Colonic mucosa (tissue), 4 donors: ENCODE results near the gene KANK3. TPM values are rescaled to one million over a fixed set of nuclear protein-coding genes. Genes with fewer than 3 reads are reported as not detected.
"Not testable (repeated sequence)": the region's sequence is repeated elsewhere in the genome, so short reads cannot be mapped to it uniquely, and the experiment has no call there.

ENCODE experiments used
- DNase-seq: peaks from one replicate; pipeline ENCODE4 v3.0.0-alpha.2; 2020
- H3K27ac ChIP-seq: fragments of 200-600 bp; one replicate; pipeline ENCODE4 v1.8.0; 2021
- H3K27me3 ChIP-seq: fragments of 200-600 bp; one replicate; pipeline ENCODE4 v1.8.0; 2021
- H3K36me3 ChIP-seq: fragments of 200-600 bp; one replicate; pipeline ENCODE4 v1.8.0; 2021
- H3K4me1 ChIP-seq: fragments of 200-600 bp; one replicate; pipeline ENCODE4 v1.8.0; 2021; ENCODE audit warnings: mild to moderate bottlenecking
- H3K4me3 ChIP-seq: fragments of 200-600 bp; one replicate; pipeline ENCODE4 v1.8.0; 2021
- H3K9ac ChIP-seq, 2 donors: one replicate each; pipeline ENCODE4 v1.7.0; 2013; ENCODE audit warnings: control low read depth in 2 of 2, low read depth in 2 of 2, low read length in 2 of 2
- H3K9me3 ChIP-seq: fragments of 200-600 bp; one replicate; pipeline ENCODE4 v1.8.0; 2021
- intact Hi-C: fragments of 100-400 bp; cut with DNase I; formaldehyde crosslinking; loops from one replicate; pipeline ENCODE4 v1.14.1; 2022
- total RNA-seq, 2 donors: library from RNA; stranded (reverse); fragmentation: NEBNext Ultra II Directional in 1 of 2; extraction: Animal tissue kit (Norgen Biotek cat#: 25700) in 1 of 2; gene quantifications; one replicate each; pipeline ENCODE4 v1.2.1, GENCODE V29; 2021
- TF ChIP-seq, protein P1 (sequence below): fragments of 200-600 bp; IDR thresholded peaks from one replicate; pipeline ENCODE4 v1.8.0; 2022; ENCODE audit warnings: antibody characterized with exemption, mild to moderate bottlenecking
- donor health status: healthy.
- donor health status: DM: no; HTN: no; CAD: no.
- donor health status: DM: no; HTN: no; CAD: no.

Gene KANK3
- total RNA-seq, 2 donors from 2014 or later, result 1.7 to 2.7 TPM

DNA sequence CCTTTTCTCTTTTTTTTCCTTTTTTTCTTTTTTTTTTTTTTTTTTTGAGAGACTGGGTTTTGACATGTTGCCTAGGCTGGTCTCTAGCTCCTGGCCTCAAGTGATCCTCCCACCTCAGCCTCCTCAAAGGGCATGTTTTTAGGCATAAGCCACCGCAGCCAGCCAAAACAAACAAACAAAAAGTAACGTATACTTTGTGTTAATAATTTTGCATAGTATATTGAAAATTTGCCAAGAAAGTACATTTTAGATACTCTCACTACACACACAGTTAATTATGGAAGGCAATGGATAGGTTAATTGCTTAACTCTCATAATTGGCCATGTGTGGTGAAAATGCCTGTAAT, 45.5 kb upstream of the KANK3 start:
- H3K4me1 ChIP-seq, result peaks cover 14% of the 10 kb centered on the region
- intact Hi-C loops, result no loop called here

DNA sequence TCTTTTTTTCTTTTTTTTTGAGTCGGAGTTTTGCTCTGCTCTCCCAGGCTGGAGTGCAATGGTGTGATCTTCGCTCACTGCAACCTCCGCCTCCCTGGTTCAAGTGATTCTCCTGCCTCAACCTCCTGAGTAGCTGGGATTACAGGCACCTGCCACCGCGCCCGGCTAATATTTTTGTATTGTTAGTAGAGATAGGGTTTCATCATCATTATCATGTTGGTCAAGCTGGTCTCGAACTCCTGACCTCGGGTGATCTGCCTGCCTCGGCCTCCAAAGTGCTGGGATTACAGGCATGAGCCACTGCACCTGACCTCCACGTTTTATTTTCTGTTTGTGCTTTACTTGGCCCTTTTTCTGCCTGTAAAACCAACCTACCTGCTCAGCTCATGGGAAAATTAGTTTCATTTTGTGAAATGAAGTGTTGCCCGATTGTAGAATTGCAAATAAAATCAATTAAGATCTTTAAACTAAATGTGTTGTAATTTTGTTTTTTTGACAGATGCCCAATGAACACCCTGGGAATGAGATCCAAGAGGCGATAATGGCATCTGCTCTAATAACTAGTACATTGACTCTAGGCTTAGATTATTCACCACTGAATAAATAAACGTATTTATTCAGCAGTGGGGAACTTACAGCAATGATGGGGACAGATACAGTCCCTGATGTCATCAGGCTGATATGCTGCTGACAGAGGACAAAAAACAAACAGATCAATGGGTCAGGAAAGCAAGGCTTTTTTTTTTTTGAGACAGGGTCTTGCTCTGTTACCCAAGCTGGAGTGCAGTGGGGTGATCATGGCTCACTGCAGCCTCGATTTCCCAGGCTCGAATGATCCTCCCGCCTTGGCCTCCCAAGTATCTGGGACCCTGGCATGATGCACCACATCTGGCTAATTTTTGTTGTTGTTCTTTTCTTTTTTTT, 44.9 kb upstream of the KANK3 start:
- Histone ChIP-seq H3K27me3 (no peaks in the 10 kb centered on the region), H3K9ac (no peak overlapping the region), H3K9me3 (no peaks in the 10 kb centered on the region), H3K4me1 (peaks cover 14% of the 10 kb centered on the region), H3K4me3 (no peak overlapping the region), H3K27ac (no peak overlapping the region), H3K36me3 (no peaks in the 10 kb centered on the region)
- DNase-seq, result no peak
- intact Hi-C loops, result no loop called here
- TF ChIP-seq, protein P1, sequence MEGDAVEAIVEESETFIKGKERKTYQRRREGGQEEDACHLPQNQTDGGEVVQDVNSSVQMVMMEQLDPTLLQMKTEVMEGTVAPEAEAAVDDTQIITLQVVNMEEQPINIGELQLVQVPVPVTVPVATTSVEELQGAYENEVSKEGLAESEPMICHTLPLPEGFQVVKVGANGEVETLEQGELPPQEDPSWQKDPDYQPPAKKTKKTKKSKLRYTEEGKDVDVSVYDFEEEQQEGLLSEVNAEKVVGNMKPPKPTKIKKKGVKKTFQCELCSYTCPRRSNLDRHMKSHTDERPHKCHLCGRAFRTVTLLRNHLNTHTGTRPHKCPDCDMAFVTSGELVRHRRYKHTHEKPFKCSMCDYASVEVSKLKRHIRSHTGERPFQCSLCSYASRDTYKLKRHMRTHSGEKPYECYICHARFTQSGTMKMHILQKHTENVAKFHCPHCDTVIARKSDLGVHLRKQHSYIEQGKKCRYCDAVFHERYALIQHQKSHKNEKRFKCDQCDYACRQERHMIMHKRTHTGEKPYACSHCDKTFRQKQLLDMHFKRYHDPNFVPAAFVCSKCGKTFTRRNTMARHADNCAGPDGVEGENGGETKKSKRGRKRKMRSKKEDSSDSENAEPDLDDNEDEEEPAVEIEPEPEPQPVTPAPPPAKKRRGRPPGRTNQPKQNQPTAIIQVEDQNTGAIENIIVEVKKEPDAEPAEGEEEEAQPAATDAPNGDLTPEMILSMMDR, result no peak

More for the DNA sequence above, 45.5 kb upstream of the KANK3 start:
- no peaks in the 10 kb centered on the region for H3K27me3 ChIP-seq
- H3K4me3 ChIP-seq, result no peak overlapping the region
- no peaks in the 10 kb centered on the region for H3K9me3 ChIP-seq
- no peak overlapping the region for H3K9ac ChIP-seq
- H3K27ac ChIP-seq, result no peak overlapping the region
- no peaks in the 10 kb centered on the region for H3K36me3 ChIP-seq
- no peak for DNase-seq
- TF ChIP-seq, protein P1, result no peak

DNA sequence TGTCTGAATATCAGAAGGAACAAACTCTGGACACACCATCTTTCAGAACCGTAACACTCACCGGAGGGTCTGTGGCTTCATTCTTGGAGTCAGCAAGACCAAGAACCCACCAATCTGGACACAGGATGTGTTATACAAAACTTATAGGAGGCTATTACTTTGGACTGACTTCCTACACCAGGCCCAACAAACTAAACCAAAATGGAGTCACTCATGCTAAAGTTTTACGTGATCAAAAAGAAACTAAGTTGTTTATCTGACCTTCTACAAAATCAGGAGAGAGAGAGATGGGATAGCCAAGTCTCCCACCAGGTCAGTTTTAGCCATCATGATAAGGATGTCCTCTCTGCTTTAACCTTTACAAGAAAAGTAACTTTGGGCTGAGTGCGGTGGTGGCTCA, 43.9 kb upstream of the KANK3 start:
- H3K27ac ChIP-seq, result no peak overlapping the region

DNA sequence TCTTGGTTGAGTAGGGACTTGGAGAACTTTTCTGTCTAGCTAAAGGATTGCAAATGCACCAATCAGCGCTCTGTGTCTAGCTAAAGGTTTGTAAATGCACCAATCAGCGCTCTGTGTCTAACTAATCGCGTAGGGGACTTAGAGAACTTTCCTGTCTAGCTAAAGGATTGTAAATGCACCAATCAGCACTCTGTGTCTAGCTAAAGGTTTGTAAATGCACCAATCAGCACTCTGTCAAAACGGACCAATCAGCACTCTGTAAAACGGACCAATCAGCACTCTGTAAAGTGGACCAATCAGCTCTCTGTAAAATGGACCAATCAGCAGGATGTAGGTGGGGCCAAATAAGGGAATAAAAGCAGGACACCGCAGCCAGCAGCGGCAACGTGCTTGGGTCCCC, 43.4 kb upstream of the KANK3 start:
- H3K4me3 ChIP-seq, H3K4me1 ChIP-seq, H3K36me3 ChIP-seq, H3K9ac ChIP-seq, H3K27me3 ChIP-seq, H3K27ac ChIP-seq, intact Hi-C loops, DNase-seq, H3K9me3 ChIP-seq: not testable (repeated sequence)

More for the DNA sequence above, 43.9 kb upstream of the KANK3 start:
- Histone ChIP-seq H3K27me3 (no peaks in the 10 kb centered on the region), H3K4me1 (peaks cover 11% of the 10 kb centered on the region), H3K9ac (no peak overlapping the region), H3K4me3 (no peak overlapping the region), H3K9me3 (no peaks in the 10 kb centered on the region), H3K36me3 (no peaks in the 10 kb centered on the region)
- intact Hi-C loops, result no loop called here
- TF ChIP-seq, protein P1, result no peak
- DNase-seq, result no peak

DNA sequence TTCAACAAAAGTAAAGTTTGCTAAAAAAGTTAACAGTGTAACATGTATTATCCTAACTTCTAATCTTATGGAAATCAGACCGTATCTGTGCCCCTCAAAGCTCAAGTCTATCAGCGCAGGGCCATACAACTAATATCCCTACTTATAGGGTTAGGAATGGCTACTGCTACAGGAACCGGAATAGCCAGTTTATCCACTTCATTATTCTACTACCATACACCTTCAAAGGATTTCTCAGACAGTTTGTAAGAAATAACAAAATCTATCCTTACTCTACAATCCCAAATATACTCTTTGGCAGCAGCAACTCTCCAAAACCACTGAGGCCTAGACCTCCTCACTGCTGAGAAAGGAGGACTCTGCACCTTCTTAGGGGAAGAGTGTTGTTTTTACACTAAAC, 42.5 kb upstream of the KANK3 start:
- DNase-seq, H3K27ac ChIP-seq, H3K9ac ChIP-seq, H3K27me3 ChIP-seq, H3K4me1 ChIP-seq, H3K36me3 ChIP-seq, H3K4me3 ChIP-seq, intact Hi-C loops, H3K9me3 ChIP-seq: not testable (repeated sequence)

DNA sequence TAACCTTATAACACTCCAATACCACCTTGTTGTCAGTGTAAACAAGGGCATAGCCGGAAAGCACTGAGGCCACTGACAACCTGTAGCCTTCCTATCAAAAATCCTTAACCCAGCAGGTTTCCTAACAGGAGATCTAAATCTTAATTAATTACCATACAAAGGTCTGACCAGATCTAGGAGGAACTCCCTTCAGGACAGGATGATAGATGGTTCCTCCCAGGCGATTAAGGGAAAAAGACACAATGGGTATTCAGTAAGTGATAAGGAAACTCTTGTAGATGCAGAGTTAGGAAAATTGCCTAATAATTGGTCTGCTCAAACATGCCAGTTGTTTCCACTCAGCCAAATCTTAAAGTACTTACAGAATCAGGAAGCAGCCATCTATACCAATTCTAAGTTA, 42.0 kb upstream of the KANK3 start:
- H3K9me3 ChIP-seq, intact Hi-C loops, H3K36me3 ChIP-seq, H3K4me3 ChIP-seq, H3K27me3 ChIP-seq, H3K4me1 ChIP-seq, H3K27ac ChIP-seq, DNase-seq, H3K9ac ChIP-seq: not testable (repeated sequence)

DNA sequence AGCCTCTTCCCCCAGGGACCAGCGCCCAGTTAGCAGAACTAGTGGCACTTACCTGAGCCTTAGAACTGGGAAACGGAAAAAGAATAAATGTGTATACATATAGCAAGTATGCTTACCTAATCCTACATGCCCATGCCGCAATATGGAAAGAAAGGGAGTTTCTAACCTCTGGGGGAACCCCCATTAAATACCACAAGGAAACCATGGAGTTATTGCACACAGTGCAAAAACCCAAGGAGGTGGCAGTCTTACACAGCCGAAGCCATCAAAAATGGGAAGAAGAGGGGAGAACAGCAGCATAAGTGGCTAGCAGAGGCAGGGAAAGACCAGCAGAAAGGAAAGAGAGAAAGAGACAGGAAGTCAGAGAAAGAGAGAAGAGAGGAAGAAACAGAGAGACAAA, 41.5 kb upstream of the KANK3 start:
- H3K9me3 ChIP-seq, DNase-seq, H3K4me1 ChIP-seq, H3K27me3 ChIP-seq, H3K36me3 ChIP-seq, intact Hi-C loops, H3K27ac ChIP-seq, H3K4me3 ChIP-seq, H3K9ac ChIP-seq: not testable (repeated sequence)

DNA sequence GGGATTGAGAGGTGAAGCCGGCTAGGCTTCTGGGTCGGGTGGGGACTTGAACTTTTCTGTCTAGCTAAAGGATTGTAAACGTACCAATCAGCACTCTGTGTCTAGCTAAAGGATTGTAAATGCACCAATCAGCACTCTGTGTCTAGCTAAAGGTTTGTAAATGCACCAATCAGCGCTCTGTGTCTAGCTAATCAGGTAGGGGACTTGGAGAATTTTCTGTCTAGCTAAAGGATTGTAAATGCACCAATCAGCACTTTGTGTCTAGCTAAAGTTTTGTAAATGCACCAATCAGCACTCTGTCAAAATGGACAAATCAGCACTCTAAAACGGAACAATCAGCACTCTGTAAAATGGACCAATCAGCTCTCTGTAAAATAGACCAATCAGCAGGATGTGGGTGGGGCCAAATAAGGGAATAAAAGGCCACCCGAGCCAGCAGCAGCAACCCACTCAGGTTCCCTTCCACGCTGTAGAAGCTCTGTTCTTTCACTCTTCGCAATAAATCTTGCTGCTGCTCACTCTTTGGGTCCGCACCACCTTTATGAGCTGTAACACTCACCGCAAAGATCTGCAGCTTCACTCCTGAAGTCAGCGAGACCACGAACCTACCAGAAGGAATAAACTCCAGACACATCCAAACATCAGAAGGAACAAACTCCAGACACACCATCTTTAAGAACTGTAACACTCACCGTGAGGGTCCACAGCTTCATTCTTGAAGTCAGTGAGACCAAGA, 36.3 kb upstream of the KANK3 start:
- H3K9ac ChIP-seq, intact Hi-C loops, H3K36me3 ChIP-seq, H3K4me1 ChIP-seq, DNase-seq, H3K4me3 ChIP-seq, H3K9me3 ChIP-seq, H3K27ac ChIP-seq, H3K27me3 ChIP-seq: not testable (repeated sequence)
